HuH-7 (cell line): ENCODE results near the gene RHBDL1.

Experiments
- DNase-seq: peaks from one replicate; pipeline ENCODE4 v3.0.0; 2011; ENCODE audit warnings: low spot score

The RHBDL1 gene

GRCh38 chr16:720447-720989 is 45.0 kb downstream of the RHBDL1 start:
- no peak for DNase-seq

- DNase-seq = peak; percentile 83
Observed at GRCh38 chr16:720990-721764, 45.7 kb downstream of the RHBDL1 start, which contains the start of gene ANTKMT. Gene ANTKMT, plus strand, starts transcription at chr16:721146. Its CDS starts 129 bp downstream, at chr16:721275.

GRCh38 chr16:721765-722540 is 46.5 kb downstream of the RHBDL1 start:
- no peak for DNase-seq

- no peak for DNase-seq
Observed at GRCh38 chr16:722835-723633, 47.6 kb downstream of the RHBDL1 start.

- no peak for DNase-seq
Observed at GRCh38 chr16:723695-724094, 48.2 kb downstream of the RHBDL1 start.

- no peak for DNase-seq
Observed at GRCh38 chr16:724188-725040, 48.9 kb downstream of the RHBDL1 start.

- DNase-seq = no peak
Observed at GRCh38 chr16:725041-725376, 49.5 kb downstream of the RHBDL1 start.

GRCh38 chr16:725463-726187 is 50.2 kb downstream of the RHBDL1 start:
- DNase-seq = no peak

GRCh38 chr16:726188-726437 is 50.6 kb downstream of the RHBDL1 start:
- no peak for DNase-seq

- peak; percentile 60 for DNase-seq
Observed at GRCh38 chr16:726438-727290, 51.2 kb downstream of the RHBDL1 start, which contains the start of the genes CCDC78 and HAGHL. Gene CCDC78, minus strand, starts transcription at chr16:726443. Its CDS starts 76 bp downstream, at chr16:726367. Gene HAGHL, plus strand, starts transcription at chr16:727106. Its CDS starts 404 bp downstream, at chr16:727510.

- no peak for DNase-seq
Observed at GRCh38 chr16:727291-727977, 52.0 kb downstream of the RHBDL1 start.
